ENCODE data around the gene SFXN5. TPM values are rescaled to one million over a fixed set of nuclear protein-coding genes. Genes with fewer than 3 reads are reported as not detected.

SFXN5 gene
- total RNA-seq, 1 donor from 2014 or later, result 27.5 TPM

DNA sequence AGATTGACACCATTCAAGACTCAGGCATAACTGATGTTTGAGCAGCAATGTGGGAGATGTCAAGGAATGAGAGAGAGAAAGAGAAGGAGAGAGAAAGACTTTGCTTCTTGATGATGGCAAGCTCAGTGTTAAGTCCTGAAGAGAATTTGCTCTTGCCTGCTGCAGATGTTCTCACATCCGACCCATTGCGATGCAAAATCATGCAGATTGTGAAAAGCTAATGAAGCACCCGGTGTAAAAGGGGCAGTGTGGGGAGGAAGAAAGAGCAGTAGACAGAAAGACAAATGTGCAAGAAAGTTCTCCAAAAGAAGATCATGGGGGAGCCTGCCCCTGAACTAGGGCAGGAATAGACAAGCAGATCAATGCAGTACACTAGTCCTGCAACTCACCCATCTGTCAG, 96.5 kb downstream of the SFXN5 start:
- no peak for DNase-seq

DNA sequence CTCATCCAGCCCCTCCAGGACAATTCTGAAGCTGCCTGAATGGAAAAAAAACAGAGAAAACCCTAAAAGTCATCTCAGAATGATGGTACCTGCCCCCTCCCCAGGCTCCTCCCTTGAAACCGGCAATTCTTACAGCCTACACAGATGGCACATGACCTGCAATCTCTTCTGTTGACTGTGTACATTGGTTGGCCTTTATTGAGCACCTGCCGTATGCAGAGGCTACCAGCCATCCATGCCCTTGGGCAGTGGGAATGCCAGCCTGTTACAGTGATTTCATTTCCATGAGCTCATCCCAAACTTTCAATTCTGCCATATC, 97.1 kb downstream of the SFXN5 start:
- DNase-seq, result no peak

DNA sequence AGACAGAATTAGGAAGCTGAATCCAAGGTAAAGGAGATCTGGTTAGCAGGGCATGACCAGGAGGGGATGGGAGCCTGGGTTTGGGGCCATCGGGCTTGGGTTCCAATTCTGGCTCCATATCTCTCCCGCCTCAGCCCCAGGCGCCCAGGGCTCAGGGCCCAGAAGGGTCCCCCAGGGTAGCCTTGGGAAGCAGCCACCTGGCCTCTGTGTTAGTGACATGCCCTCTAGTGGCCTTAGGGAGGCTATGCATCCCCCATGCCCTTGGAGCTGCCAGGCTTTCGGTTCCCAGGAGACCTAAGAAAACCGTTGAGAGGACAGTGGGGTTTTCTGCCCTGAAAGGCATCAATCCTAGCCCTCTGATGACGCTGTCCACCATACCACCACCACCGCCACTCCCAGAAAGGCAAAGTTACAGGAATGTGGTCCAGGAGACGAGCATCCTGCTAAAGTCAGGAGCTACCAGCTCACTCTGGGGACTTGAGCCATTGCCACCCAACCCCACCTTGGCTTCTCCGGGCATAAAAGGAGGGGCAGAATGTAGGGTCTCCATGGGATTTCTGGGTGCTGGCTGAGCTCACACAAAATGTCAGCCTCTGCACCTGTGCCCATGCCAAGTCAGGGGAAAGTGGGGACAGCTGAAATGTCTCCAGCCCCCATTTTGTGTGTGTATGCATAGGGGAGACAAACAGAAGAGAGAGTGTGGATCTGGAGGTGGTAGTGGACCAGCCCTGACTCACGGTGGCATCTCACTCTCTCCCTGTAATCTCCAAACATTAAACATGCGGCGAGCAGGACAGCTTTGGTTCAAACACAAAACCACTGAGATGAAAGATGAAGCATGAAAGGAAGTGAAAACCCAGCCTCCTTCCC, 97.7 kb downstream of the SFXN5 start:
- DNase-seq, result no peak

DNA sequence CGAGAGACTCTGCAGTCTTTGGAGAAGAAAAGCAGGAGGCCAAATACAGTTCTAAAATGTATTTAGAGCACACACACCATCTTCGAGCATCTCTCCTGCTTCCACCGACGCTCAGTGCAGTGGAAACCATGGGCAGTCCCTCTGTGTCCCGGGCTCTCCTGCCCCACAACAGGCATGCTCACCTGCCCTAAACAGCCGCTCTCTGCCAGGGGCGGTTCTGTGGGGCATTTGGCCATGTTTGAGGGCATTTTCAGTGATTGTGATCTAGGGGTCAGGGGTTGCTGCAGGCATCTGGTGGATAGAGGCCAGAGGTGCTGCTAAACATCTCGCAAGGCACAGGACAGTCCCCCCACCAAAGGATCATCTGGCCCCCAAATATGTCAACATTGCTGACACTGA, 98.4 kb downstream of the SFXN5 start:
- no peak for DNase-seq

DNA sequence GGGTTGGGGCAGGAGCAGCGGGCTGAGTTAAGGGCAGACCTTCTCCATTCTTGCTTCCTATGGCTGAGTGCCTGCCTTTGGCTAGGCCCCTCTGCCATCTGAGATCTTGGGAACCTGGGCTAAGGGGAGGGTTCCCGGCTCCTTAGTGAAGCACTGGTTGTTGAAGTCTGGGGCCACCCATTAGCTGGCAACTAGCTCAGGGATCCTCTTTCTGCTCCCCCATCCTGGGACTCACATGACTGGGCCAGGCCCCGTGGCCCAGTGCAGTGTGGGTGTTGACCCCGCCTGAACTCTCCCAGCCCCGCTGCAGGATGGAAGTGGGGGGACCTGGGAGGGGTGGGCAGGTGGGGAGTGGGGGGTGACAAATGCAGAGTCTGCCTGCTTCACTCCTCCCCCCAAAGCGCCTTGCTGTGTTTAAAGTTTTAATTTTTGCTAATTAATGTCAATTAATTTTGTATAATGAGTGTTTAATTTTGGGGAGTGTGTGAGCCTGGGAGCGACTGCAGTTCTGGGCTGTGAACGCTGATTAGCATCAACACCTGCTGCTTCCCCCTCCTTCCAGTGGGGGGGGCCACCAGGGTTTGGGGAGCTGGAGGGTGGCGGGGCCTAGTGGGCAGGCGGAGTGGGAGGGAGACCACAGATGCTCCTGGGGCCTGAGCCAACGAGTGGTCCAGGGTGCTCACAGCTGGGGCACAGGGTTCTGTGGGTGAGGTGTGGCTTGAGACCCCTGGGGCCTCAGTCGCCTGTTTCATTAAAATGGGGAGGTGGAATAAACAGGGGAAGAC, 99.0 kb downstream of the SFXN5 start:
- DNase-seq, result no peak

DNA sequence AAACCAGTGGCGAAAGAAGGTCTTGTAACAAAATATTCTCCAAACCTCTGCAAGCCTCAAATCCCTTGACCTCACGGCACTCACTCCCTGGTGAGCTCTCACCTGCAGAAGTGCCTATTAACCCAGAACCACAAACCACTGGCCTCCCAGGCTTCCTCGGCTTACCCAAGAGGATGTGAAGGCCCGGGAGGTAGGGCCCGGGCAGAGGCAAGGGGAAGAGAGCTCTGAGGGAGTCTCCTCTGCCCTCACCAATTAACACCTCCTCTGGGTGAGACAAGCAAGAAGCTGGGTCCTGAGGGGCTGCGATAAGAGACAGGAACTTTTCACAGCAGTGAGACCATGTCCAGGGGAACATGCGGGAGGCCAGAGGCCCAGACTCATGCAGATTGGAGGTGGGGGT, 100.5 kb downstream of the SFXN5 start:
- DNase-seq, result no peak

DNA sequence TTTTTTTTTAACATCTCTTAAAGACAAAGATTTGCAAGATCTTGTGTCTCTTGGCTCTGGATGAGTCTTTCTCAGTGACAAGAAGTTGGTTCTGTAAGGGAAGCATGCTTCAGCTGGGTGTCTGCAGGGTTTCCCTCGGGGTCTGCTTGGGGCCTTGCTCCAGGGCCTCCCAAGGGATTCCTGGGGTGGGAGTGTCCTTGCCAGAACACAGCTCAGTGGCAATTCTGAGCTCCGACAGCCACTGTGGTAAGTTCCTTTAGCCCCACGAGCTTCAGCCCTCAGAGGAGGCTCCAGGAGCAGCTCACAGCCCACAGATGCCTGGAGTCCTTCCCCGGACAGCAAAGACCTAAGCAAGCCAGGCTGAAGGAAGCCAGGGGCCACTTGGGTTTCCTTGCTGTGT, 101.8 kb downstream of the SFXN5 start:
- DNase-seq, result no peak

DNA sequence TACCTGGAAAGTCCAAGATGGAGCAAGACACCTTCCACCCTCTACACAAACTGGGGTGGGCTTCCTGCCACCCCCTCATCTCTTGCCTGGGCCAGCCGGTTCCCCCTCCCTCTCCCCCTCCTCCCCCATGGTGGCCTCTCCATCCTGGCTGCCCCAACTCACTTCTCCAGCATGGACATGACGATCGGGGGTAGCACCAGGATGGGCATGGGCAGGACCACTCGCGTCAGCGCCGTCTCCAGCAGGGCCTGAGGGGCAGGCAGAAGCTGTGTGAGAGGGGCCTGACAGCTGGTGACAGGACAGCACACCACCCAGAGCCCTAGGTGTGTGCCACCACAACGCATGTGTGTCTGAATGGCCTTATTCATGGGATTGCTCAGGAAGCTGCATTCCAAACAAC, 103.2 kb downstream of the SFXN5 start:
- DNase-seq, result no peak

DNA sequence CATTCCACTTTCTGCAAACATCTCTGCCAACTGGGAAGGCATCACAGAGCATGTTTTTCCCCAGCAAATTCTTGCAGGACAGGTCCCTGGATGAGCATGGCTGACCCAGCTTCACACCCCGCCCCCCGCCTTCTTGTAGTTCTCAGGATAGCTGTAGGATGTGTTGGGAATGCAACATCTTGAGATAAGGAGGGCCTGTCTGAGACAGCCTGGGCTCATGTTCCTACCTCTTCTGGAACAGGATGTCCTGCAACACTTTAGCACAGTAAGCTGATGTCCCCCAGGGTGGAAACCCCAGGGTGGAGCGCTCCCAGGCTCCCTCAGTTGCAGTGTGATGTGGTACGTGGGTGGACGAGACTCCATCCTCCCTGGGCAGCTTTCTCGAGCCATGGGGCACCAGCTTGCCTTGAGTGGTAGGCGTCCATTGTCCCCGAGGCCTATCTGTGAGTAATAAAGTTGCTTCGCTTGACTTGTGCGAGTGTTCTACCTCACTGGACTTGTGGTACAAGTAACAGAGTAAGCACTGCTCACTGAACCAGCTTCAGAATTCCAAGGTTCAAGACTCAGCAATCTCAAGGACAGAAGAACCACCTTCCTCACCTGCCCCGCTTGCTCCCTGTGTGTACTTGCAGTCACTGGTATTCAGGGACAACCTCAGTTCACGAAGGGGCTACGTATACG, 105.6 kb downstream of the SFXN5 start:
- DNase-seq, result no peak

DNA sequence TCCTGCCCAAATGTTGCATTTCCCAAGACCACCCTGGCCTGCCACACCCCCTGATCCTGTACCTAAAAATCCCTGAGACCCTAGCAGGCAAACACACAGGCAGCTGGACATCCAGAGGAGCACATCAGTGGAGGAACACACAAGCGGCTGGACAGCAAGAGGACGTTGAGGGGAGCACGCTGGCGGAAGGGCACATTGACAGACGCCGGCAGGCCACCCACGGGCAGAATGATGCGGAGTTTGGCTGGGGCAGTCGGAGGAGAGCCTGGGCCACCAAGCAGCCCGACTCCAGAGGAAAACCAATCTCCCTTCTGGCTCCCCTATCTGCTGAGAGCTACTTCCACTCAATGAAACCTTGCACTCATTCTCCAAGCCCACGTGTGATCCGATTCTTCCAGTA, 106.5 kb downstream of the SFXN5 start:
- no peak for DNase-seq

DNA sequence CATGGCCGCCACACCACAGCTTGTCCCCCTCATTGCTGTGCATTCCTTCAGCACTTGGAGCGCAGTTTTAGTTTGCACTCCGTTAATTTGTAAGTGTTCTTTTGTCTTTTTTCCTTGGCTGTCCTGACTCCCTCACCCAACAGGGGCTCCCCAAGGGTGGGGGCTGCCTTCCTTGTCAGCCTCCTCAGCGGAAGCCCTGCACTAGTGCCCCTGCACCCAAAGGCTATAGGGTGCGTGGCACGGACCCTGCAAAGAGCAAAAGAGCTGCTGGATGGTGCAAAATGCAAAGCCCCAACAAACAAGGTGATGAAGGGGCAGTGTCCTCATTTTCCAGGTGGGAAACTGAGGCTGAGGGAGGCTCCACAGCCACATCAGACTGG, 107.4 kb downstream of the SFXN5 start:
- no peak for DNase-seq

DNA sequence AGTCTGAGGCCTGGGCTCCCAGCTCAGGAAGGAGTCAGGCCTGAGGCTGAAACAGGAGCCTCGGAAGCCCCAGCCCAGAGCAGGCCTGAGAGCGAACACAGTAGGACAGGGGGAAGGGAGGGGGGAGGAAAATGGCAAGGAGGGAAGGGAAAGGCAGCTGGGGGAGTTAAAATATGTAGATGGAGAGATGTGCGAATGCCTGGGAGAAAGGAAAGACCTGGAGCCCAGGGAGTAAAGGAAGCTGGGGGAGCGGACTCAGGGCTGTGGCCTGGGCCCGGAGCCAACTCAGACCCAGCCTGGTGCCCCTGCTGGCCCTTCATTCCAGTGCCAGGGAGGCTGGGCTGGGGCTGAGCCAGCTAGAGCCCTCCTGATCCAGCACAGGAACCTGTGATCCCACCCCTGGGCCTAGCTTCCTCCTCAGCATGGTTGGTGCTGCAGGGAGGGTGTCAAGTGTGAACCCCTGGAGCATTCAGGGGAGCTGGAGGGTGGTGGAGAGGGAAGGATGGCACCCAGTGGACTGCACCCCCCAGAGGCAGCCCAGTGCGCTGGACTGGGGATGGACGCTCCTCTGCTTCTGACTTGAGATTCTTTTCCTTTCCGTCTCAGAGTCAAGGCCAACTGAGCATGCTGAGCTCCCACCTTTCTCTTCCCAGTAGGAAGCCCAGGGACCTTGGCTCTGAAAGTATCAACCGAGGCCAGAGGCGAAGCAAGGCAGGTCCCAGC, 107.9 kb downstream of the SFXN5 start:
- no peak for DNase-seq

DNA sequence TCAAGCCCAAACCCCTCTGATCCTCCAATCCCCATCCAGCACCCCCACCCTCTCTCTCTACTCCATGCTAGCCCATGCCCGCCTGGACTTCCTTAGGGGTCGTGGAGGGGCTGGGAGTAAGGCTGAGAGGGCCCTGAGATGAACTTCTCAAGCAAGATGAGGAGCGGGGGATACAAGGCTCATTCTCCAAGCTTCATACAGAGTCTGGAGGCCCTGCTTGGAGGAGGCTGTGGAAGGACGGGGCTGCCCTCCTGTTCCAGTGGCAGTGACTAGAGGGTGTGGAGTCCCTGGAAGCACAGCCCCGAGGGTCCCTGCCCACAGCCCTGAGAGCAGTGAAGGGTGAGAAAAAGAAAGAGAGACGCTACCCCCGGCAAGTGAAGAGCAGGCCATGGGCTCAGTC, 108.6 kb downstream of the SFXN5 start:
- no peak for DNase-seq

DNA sequence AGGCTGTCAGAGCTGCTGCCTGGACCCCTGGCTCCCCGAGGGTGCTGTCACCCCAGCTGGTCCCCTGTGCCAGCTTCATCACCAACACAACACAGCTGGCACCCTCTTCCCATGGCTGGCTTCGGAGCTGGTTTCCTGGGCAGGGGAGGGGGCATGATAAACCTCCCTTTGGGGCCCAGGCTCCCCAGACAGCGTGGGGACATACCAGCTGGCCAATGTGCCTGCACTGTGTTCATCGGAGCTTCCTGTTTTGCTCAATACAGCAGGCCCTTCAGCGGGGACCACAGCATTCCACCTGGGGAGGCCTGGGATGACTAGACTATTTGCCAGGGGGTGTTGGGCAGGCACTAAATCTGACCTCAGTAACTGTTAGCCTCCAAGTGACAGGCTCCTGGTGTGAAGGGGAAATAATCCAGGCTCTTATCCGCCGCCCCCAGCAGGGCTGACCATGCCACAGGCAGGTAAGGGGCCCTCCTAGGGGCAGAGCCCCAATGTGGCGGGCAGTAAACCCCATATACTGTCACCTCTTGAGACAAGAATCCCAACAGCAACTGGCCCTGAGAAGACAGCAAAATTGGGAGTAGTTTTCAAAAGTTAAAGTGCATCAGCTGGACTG, 109.6 kb downstream of the SFXN5 start:
- DNase-seq, result no peak

DNA sequence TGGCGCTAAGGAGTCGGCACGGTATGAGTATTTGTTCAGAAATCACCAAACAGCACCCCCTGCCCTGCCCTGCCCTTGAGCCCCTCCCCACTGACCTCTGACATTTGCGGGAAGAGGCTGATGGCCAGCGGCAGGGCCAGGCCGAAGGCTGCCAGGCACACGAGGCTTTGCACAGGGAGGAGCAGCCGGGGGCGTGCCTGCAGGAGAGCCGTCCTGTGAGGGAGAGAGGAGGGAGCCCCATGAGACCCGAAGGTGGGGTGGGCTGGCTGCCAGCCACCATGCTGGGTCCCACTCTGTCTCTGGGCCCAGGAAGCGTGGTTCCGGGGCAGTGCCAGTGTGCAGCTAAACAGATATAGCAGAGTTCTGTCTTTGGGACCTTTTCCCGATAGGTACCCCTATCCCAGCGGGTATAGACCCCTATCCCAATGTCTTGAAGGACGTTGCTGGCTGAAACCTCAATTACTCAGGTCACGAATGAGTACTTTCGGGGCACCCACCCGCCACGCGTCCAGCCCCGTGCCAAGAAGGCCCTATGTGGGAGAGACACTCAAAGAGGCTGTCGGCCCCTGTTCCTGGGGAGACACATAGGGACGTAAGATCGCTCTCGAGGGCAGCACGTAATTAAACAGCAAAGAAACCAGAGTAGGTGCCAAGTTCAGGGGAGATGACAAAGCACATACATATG, 110.3 kb downstream of the SFXN5 start:
- DNase-seq, result no peak

DNA sequence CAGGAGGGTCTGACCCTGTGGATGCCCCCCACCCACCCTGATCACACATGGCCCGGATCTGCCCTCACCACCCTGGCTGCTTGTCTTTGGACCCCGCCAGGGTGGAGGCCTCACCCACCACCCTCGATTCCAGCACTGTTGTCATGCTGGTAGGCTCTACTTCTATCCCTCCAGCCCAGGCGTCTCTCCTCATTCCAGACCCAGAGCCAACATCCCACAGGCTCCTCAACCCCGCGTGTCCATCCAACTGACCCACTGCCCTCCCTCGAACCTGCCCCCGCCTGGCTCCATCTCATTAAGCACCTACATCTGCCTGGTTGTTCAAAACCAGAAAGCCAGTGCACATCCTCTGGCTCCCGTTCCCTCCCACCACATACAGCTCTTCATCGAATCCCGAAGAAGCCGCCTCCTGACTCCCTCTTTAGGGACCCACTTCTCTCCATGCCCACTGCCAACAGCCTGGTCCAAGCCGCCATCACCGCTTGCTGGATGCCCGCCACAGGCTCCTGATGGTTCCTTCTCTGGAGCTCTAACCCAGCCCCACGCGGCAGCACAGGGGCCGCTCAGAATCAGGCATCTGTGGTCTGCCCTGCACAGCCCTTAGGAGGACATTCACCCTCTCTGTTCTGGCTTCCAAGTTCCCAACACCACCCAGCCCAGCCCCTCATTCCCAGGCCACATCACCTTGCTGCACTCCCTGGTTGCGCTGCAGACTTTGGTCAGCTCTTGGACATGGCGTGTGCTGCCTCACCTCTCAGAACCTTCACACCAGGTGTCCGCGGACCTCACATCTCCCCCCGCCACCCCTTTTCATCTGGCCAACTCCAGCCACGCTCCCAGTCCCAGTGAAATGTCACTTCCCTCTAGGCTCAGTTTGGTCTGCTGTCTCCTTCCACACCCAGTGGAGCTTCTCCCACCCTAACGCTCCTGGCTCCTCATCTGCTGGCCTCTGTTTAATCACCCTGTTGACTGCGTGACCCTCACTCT, 111.2 kb downstream of the SFXN5 start:
- DNase-seq, result no peak

DNA sequence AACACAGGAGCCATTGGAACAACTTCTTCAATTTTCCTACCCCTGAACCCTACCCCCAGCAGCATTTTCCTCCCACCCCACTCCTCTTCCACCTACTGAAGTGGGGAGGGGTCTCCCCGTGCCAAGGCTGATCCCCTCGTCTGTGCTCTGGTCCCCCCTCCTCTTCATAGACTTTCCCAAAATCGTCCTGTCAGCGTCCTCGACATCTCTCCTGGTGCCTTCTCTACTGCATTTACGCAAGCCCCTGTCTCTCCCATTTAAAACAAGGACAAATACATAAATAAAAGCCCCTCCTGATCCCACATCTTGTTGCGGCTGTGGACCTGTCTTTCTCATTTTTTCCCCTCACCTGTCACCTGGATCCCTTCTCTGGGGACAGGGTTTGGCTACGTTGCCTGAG, 112.0 kb downstream of the SFXN5 start:
- no peak for DNase-seq

DNA sequence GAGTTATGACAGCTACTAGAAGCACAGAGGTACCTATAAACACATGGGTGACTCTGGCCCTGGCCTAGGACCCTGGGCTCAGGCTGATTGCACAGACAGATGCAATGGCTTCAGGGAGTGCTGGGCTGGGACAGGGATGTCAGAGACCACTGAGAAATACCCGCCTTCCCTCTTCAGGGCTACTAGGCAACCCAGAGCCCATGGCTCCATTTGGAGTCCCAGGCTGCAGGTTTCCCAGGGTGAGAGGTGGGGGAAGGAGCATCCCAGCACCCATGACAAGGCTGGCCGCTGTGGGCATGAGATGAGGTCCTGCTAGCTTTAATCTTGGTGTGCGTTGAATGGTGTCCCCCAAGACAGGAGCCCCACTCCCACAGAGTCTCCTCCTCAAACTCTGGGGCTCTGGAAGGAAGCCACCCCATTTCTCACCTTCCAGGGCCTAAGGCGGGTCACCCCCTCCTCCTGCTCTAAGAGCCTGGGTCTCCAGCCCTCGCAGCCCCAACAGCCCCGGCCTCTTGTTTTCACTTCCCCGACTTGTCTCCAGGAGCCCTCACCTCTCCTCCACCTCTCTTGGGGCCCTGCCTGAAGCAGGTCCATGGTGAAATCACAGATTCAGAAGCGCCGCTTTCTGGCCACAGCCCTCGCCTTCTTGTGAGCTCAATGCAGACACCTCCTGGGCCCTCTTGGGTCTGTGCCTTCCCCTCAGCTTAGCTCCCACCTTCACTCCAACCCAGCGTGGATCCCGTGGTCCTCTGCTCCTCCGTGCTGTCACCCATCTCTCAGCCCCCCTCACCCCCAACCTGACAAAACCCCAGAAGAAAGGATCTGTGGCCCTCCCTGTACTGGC, 112.7 kb downstream of the SFXN5 start:
- DNase-seq, result no peak

DNA sequence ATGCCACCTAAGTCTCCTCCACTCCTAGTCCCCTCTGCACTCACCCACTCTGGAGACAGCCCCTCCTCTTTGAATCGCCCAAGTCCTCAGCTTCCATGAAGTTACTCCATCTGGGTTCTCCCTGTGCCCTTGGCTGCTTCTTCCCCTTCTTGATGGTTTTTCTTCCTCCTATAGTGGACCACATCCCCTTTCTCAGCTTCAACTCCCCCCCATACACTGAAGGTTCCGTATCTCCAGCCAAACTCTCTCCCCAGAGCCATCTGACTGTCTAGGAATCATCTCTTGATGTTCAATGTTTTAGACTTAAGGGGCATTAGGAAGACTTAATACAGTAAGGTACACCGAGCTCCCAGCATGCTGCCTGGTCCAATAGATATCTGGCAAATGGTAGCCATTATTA, 114.6 kb downstream of the SFXN5 start:
- no peak for DNase-seq

DNA sequence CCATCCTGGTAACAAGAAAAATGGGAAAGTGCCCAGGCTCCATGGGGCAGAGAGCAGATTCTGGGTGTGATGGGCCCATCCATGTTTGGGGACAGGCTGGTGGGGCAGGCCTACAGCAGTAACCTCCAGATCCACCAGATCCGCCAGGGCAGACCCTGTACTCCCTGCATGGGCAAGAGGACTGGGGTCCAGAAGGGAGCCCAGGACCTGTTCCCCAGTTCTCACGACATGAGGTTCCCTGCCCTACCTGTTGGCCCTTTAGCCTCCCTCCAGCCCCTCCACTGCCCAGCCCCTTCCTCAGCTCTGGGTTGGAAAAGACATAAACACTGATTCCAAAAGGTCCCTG, 115.5 kb downstream of the SFXN5 start:
- no peak for DNase-seq

Data from occipital lobe (tissue), 2 donors.